Mucosa of gallbladder (tissue), 1 donor: ENCODE results near the gene ADAMTS16. TPM values are rescaled to one million over a fixed set of nuclear protein-coding genes. Genes with fewer than 3 reads are reported as not detected.
"Not testable (repeated sequence)": the region's sequence is repeated elsewhere in the genome, so short reads cannot be mapped to it uniquely, and the experiment has no call there.

Source experiments
- DNase-seq: peaks from one replicate; pipeline ENCODE4 v3.0.0-alpha.2; 2020; ENCODE audit warnings: low spot score
- total RNA-seq: library from RNA; stranded (reverse); gene quantifications from one replicate; pipeline ENCODE4 v1.2.1, GENCODE V29; 2021
- donor health status: DM: no; HTN: no; CAD: no.

ADAMTS16 gene, protein sequence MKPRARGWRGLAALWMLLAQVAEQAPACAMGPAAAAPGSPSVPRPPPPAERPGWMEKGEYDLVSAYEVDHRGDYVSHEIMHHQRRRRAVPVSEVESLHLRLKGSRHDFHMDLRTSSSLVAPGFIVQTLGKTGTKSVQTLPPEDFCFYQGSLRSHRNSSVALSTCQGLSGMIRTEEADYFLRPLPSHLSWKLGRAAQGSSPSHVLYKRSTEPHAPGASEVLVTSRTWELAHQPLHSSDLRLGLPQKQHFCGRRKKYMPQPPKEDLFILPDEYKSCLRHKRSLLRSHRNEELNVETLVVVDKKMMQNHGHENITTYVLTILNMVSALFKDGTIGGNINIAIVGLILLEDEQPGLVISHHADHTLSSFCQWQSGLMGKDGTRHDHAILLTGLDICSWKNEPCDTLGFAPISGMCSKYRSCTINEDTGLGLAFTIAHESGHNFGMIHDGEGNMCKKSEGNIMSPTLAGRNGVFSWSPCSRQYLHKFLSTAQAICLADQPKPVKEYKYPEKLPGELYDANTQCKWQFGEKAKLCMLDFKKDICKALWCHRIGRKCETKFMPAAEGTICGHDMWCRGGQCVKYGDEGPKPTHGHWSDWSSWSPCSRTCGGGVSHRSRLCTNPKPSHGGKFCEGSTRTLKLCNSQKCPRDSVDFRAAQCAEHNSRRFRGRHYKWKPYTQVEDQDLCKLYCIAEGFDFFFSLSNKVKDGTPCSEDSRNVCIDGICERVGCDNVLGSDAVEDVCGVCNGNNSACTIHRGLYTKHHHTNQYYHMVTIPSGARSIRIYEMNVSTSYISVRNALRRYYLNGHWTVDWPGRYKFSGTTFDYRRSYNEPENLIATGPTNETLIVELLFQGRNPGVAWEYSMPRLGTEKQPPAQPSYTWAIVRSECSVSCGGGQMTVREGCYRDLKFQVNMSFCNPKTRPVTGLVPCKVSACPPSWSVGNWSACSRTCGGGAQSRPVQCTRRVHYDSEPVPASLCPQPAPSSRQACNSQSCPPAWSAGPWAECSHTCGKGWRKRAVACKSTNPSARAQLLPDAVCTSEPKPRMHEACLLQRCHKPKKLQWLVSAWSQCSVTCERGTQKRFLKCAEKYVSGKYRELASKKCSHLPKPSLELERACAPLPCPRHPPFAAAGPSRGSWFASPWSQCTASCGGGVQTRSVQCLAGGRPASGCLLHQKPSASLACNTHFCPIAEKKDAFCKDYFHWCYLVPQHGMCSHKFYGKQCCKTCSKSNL
- 0.78 TPM for total RNA-seq

DNA sequence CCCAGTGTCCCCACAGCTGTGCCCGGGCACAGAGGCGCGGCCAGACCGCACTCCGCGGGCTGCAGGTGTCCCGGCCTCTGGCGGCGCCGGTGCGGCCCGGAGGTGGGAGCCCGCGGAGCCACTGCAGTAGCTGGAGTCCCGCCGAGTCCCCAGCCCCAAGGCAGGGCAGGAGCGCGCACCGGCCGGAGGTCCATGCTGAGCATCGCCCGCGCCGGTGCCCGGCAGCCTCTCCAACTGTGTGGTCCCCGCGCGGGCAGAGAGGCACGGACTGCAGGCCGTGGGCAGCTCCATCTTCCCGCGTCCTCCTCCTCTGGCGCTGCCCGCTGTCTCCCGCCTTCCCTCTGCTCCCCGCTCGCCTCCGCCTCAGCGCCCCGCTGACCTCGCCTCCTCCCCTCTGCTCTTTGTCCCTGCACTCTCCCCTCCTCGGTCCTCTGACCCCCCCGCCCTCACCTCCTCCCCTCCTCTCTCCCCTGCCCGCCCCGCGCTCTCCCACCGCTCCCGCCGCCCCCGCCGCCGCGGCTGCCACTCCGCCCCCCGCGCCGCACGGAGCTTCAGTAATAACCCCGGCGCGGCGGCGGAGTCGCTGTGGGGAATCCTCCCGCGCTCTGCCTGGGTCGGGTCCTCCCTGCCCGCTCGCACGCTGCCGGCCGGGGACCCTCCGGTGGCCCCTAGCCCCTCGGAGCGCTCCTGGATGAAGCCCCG lies at the start of gene ADAMTS16:
ADAMTS16 (plus strand) TSS at position 554 of the 702 bp plus-strand sequence; CDS start at position 692, 138 bp downstream.
- DNase-seq, result no peak

DNA sequence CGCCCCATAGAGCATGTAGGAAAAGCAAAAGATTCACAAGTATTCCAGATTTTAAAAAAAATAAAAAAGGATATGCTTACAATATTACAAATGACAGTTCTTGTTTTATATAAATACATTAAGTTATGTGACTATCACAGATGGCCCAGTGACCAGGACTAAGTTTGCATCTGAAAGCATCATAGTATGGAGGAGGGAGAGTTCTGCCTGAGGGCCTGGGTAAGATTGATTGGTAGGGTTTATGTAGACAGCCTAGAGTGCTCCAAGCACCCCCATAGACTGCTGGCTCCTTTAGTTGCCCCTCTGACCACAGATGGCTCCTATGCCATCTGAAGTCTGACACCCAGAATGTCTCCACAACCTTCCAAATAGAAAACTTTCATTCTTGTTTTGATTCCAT lies 48.0 kb upstream of the ADAMTS16 start:
- no peak for DNase-seq

DNA sequence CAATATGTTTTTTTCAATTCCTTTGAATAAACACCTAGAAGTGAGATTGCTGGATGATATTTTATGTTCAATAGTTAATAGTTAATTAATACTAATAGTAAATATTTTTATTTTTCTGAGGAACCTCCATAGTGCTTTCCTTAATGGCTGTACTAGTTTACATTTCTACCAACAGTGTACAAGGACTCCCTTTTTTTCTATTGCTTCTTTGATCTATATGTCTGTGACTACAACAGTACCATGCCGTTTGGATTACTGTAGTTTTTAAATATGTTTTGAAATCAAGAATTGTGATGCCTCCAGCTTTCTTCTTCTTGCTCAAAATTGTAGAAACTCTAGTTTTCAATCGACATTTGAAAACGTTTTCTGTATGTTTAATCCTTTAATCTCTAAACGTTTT lies 39.5 kb upstream of the ADAMTS16 start:
- DNase-seq, result no peak

DNA sequence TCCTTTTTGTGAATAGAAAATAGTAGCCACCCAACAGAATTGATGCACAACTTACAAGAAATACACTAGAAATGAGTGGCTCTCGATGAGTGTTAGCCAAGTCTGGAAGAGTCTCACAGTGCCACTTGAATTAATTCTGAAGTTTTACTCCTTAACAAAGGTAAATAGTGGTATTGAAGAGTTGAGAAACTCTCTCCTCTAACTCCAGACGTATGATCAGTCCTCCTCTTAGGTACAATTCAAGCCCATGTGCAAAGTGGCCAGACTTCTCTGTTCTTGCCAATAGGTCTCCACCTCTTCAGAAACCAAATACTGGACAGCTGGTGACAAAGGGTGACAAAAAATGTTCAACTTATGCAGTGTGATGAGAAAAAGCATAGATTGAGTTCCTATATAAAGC lies 38.5 kb upstream of the ADAMTS16 start:
- DNase-seq, result no peak

DNA sequence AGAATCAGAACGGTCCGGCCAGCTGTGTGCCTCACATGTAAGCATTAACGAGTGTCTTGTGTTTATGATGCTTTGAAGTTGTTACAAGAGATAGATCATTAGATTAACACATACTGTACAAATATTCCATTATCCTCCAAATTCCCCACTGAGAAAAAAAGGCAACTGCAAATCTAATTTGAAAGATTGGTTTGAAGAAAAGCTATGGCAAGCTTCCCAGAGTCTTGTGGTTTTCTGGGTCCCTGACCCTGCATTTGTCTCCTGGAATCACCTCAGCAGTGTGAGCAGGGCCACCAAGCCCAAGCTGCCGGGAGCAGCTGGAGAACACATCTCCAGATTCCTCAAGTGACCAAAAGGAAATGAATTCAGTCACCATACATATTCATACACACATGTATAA lies 36.9 kb upstream of the ADAMTS16 start:
- no peak for DNase-seq

DNA sequence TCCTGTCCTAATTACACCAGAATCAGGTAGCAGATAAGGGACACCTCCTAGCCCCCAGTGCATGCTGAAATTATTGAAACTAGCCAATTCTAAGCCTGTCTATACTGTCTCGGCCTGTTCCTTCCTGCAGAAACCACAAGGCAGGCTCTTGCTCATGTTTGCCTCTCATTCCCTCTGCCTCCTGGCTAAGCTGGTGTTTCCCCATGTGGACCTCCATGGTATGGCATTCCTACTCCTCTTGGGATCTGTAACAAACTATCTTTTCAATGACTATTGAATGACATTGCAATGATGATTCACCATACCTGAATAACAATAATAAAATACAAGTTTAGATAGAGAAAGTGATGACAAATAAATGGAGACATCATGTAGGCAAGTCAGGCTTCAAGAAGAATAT lies 35.6 kb upstream of the ADAMTS16 start:
- no peak for DNase-seq

DNA sequence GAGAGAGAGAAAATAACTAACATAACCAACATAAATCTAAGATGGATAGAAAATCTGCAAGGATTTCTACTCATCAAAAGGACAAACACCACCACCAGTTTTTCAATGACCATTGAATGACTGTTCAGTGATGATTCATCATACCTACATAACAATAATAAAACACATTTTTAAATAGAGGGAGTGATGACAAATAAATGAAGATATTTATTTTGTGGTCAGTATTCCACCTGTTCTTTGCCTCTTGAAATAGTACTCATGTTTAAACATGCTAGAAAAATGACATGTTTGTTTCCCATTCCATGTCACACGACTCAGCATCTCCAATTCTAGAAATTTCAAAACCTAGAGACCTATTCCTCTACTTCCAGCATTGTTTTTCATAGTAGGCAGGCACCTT lies 34.6 kb upstream of the ADAMTS16 start:
- no peak for DNase-seq

DNA sequence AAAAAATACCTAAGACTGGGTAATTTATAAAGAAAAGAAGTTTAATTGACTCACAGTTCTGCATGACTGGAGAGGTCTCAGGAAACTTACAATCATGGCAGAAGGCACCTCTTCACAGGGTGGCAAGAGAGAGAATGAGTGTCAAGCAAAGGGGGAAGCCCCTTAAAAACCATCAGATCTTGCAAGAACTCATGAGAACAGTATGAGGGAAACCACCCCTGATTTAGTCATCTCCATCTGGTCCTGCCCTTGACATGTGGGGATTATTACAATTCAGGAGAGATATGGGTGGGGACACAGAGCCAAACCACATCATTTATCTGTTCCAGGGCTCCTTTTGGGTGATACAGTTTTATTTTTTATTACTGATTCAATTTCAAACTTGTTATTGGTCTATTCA lies 23.2 kb upstream of the ADAMTS16 start:
- no peak for DNase-seq

DNA sequence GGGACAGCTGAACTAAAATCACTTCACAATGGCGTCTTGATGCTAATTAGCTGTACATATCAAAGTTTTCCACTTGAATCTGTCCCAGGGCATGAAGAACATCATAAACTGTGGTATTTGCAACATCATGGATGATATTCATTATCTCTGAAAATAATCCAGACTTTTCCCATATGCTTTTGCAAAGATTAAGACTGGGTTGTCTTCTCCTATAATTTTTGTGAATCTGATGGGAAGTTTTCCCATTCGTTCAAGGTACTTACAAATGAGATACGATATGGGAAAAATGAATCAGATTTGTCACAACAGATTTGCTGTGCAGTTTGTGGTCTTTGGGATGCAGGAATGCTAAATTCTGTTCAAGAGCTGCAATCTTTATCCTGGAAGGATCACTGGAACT lies 17.4 kb upstream of the ADAMTS16 start:
- no peak for DNase-seq

DNA sequence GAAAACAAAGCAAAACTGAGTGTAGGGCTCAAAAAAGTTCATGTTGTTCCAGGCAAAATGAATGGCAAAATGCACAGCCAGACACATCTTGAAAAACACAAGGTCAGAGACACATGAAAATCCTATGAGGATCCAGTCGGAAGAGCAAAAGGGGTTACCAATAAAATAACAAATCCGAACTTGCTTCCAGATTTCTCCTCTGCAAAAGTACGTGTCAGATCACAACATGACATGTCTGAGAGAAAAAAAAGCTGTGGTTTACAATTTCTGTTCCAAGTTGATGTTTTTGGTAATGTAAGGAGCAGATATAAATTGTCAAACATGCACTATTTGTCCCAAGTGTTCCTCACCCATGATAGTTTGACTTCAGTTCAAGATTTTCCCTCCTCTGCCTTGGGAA lies 15.9 kb upstream of the ADAMTS16 start:
- DNase-seq, result no peak

DNA sequence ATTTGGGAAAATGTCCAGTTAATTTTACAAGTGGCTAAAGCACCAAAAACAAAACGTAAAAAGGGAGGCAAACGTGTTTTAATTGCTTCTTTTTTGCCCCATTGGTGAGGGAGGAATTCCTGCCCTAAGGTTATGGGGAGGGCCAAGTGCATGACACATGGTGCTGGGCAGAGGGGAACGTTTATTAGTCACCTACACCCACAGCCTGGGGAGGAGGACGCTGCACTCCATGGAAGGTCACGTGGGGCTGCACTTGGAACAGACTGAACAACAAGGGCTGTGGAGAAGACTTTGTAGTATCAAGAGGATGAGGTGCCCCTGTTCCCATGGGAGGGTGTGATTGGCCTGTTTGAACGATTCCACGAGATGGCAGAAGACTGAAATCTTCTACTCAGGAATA lies 13.7 kb upstream of the ADAMTS16 start:
- no peak for DNase-seq

DNA sequence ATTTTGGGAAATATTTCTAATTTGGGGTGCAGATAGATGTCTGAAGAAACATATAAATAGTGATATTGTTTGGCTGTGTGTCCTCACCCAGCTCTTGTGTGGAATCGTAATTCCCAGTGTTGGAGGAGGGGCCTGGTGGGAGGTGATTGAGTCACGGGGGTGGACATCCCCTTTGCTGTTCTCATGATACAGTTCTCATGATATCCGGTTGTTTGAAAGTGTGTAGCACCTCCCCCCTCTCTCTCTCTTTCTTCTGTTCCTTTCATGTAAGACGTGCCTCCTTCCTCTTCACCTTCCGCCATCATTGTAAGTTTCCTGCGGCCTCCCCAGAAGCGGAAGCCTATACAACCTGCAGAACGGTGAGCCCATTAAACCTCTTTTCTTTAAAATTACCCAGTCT lies 11.4 kb upstream of the ADAMTS16 start:
- DNase-seq, result no peak

DNA sequence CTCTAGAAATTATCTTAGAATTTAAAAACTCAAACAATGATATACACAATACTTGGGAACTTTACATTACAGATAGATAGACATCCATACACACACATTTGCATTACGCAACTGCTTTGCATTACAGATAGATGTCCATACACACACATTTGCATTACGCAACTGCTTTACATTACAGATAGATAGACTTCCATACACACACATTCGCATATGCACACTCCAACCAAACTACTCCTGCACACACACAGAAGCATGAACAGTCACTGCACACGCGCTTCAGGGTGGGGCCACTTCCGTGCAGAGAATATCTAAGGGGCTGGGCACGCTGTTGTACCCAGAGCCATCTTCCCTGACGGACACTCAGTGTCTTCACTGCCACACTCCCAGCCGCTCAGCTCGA lies 7.9 kb upstream of the ADAMTS16 start:
- no peak for DNase-seq

DNA sequence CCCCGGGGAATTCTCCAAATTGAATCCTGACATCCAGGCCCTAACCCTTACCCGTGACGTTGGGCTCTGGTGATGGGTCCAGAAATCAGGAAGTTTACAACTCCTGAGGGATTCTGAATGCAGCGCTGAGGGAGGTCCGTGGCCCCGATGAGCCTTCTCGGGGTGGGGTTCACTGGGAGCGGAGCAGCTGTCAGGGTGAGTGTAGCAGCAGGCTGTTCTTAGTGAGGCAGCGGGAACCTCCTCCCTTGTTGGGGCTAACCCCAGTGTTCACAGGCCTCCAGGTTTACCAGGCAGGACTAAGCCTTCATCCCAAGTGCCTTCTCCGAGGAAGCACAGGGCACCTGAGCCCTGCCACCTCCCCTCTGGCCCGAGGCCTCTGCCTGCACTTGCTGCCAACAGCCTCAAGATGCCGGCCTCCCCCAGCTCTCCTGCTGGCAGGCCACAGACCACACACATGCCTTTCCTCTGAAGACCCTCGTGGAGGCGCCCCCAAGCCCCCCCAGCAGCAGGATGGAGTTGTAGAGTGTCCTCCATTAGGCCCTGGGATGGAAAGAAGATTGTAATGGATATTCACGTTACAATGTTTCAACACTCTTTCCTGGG lies 7.3 kb upstream of the ADAMTS16 start:
- DNase-seq, result no peak

DNA sequence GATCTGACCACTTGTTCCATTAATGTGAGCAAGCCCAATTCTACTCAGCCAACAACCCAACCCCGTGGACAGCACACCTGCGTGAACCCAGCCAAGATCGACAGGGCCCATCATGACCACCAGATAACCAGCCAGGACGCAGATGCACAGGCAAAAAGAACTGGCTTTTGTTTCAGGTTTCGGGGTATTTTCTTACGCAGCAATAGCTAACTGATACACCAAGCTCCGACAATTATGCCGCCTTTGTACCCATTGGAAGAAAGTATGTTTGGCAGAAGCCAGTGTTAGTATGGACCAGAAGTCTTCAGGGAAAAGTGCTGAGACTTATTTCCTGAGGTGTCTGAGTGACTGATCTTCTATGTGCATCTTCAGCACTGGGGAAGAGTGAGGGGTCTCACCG lies 6.0 kb upstream of the ADAMTS16 start:
- DNase-seq, result no peak

DNA sequence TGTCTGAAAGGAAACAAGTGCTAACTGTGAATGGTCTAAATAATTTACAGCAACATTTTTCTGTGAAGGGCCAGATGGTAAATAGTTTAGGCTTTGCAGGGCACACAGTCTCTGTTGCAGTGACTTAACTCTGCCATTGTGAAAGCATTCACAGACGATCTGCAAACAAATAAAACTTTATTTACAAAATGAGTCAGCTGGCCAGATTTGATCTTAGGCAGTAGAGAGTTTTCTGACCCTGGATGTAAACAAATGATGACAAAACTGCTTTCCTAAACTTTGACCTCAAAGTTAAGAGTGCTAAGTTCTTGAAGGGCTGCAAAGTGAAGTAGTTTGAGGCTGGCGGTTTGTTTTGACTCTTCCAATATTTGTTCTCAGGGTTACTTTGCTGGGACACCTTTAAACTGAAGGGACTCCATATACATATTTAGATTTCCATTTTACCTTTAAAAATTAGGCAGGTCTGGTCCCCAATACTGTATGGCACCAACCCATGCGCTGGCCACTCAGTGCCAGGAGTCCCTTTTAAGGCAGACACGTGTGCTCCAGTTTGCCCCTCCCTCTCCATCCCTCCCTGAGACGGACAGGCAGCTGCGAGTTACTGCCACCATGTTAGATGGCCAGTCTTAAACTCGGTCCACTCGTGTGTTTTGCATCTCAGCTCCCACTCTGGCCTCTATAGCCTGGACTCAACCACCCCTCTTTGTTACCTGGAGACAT lies 4.0 kb upstream of the ADAMTS16 start:
- DNase-seq, result no peak

DNA sequence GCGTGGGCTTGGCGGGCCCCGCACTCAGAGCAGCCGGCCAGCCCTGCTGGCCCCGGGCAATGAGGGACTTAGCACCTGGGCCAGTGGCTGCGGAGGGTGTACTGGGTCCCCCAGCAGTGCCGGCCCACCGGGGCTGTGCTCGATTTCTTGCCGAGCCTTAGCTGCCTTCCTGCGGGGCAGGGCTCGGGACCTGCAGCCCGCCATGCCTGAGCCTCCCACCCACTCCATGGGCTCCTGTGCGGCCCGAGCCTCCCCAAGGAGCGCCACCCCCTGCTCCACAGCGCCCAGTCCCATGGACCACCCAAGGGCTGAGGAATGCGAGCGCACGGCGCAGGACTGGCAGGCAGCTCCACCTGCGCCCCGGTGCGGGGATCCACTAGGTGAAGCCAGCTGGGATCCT lies 2.3 kb upstream of the ADAMTS16 start:
- not testable (repeated sequence) for DNase-seq

DNA sequence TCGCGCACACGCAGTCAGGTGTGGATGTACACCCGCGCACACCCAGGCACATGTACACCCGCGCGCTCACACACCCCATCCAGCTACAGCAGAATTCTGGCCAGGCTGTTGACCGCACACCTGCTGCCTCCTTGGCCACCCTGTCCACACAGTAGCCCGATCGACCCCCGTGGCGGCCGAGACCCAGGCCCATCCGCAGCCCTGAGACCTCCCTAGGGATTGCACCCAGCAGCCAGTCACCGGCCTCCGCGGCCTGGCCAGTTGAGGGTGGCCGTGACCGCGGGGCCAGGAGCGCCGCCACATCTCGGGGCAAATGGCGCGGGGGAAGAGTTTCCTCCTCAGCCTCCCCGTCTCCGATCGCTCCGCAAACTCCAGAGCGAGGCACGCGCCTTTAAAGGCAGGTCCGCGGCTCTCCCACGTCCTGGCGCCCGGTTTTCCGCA lies 774 bp upstream of the ADAMTS16 start:
- no peak for DNase-seq

DNA sequence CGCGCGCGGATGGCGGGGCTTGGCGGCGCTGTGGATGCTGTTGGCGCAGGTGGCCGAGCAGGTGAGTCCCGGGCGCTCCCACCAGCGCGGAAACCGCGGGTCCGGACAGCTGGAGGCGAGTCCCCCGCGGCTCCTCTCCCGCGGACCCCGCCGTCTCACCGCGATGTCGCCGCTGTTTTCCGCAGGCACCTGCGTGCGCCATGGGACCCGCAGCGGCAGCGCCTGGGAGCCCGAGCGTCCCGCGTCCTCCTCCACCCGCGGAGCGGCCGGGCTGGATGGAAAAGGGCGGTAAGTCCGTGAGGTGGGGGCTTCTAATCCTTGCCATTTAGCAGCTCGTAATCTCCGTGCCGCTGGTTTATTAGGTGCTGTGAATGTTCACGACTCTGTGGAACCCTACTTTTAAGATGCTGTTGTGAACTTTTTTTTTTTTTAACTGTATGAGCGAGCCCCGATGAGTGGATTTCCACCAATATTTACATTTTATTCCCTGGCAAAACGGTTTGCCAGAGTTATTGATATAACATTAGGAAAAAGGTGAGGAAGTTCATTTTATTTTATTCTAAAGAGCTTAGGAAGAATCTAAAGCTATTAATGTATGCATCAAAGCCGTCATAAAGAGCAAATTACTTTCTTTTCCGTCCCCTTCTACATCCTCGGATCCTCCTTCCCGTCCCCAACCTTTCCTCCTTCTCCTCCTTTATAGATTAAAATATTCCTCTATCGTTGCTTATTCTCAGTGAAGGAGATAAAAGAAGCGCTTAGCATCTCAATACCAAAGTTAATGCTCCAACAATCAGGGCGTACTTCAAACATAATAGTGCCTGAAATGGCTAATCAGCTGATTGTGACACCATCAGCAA lies 579 bp downstream of the ADAMTS16 start:
- no peak for DNase-seq

DNA sequence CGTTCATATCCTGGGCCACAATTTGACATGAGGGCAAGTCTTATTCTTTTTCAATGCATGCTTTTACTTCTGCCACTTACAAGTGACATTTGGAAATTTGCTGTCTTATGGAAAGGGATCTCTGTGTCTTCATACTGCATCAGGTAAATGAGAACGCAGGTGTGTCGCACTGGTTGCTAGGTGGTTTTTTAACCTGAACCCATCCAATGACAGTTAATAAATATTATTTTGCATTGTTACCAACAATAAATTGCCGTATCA lies 1.1 kb downstream of the ADAMTS16 start:
- DNase-seq, result no peak
